K562 (cell line): Measurements from ENCODE around the gene TMEM167B. TPM values are rescaled to one million over a fixed set of nuclear protein-coding genes. Genes with fewer than 3 reads are reported as not detected.
A peak's percentile ranks its signal among the peaks of the same experiment; 100 is the strongest.

ENCODE experiments used
- ATAC-seq: fragments of 200-7000 bp; cut with Tn5 transposase; 3 replicates; pipeline ENCODE4 v1.9.1; 2020; ENCODE audit warnings: moderate library complexity
- BruUV-seq: library from RNA; stranded (reverse); fragments of 400-500 nt; replicated peaks from 2 replicates; lab custom pipeline; 2021; lab: Mats Ljungman, UMichigan
- CTCF ChIA-PET: fragments of 300-600 bp; formaldehyde crosslinking; extraction: SDS; loops from one replicate; lab custom pipeline; 2021; ENCODE audit warnings: low intra/inter-chr PET ratio; lab: Yijun Ruan, JAX
- POLR2A ChIA-PET: fragments of 300-600, 350-650 bp; sonication (Branson Sonifier 250); formaldehyde crosslinking; extraction: SDS; loops from one replicate; lab custom pipeline; 2021; ENCODE audit warnings: antibody characterized with exemption, inconsistent platforms; lab: Yijun Ruan, JAX
- DNase-seq, 4 experiments: peaks; one replicate each; pipeline versions ENCODE4 v3.0.0 to v3.0.0-alpha.2; 2011 to 2018; ENCODE audit warnings: low spot score in 3 of 4, mixed read lengths in 3 of 4; ENCODE audit errors: extremely low read depth in 1 of 4
- FAIRE-seq: peaks from 2 replicates; lab custom pipeline; 2011; peaks lifted over from hg19 to GRCh38; lab: Jason Lieb, UNC
- H2AFZ ChIP-seq: 2 replicates; pipeline ENCODE4 v1.6.0; 2011; ENCODE audit warnings: low read depth, low read length, control low read depth, inconsistent platforms
- H3K27ac ChIP-seq: fragments of 200-600 bp; 3 replicates; pipeline ENCODE4 v1.8.0; 2011; ENCODE audit warnings: low read depth, mild to moderate bottlenecking, control low read depth, inconsistent platforms, low read length, moderate library complexity, mixed read lengths; ENCODE audit errors: extremely low read depth
- H3K27me3 ChIP-seq, 2 experiments: fragments of 300-600 bp in 1 of 2; 2 replicates in 1 of 2; 3 replicates in 1 of 2; pipeline versions ENCODE4 v1.6.0 to v1.8.0; 2011; ENCODE audit warnings: inconsistent platforms in 2 of 2, low read length in 2 of 2, mild to moderate bottlenecking in 1 of 2, mixed read lengths in 1 of 2, moderate library complexity in 1 of 2; ENCODE audit not compliant: control insufficient read depth in 2 of 2, insufficient read depth in 2 of 2
- H3K36me3 ChIP-seq: fragments of 300-600 bp; 3 replicates; pipeline ENCODE4 v1.8.0; 2011; ENCODE audit warnings: mild to moderate bottlenecking, low read length, inconsistent platforms; ENCODE audit not compliant: control insufficient read depth, insufficient read depth
- H3K4me1 ChIP-seq, 2 experiments: fragments of 200-600 bp in 1 of 2; replicated peaks in 1 of 2; 2 replicates in 1 of 2; 3 replicates in 1 of 2; pipeline versions ENCODE4 v1.5.1 to v1.8.0; 2011; ENCODE audit warnings: inconsistent platforms in 2 of 2, low read length in 2 of 2, mild to moderate bottlenecking in 1 of 2, mixed read lengths in 1 of 2, moderate library complexity in 1 of 2; ENCODE audit not compliant: control insufficient read depth in 2 of 2, insufficient read depth in 2 of 2
- H3K4me2 ChIP-seq: 2 replicates; pipeline ENCODE4 v1.6.1; 2011; ENCODE audit warnings: low read length, control low read depth, inconsistent platforms, mixed read lengths; ENCODE audit not compliant: insufficient read depth
- H3K4me3 ChIP-seq: fragments of 200-600 bp; sonication (generic), shearing (Covaris generic); 2 replicates; pipeline ENCODE4 v1.5.1; 2016; ENCODE audit warnings: control low read depth, inconsistent platforms
- H3K79me2 ChIP-seq: fragments of 200-600 bp; 3 replicates; pipeline ENCODE4 v1.8.0; 2011; ENCODE audit warnings: low read length, inconsistent platforms; ENCODE audit not compliant: control insufficient read depth, insufficient read depth
- H3K9ac ChIP-seq, 2 experiments: 2 replicates each; pipeline versions ENCODE4 v1.6.0 to v1.6.1; 2011; ENCODE audit warnings: low read depth in 2 of 2, low read length in 2 of 2, control low read depth in 1 of 2, inconsistent platforms in 1 of 2, mild to moderate bottlenecking in 1 of 2, mixed read lengths in 1 of 2; ENCODE audit not compliant: insufficient read depth in 1 of 2
- H3K9me1 ChIP-seq: one replicate; pipeline ENCODE4 v1.6.0; 2011; ENCODE audit warnings: inconsistent platforms, mild to moderate bottlenecking, low read length, moderate library complexity; ENCODE audit not compliant: control insufficient read depth, insufficient read depth
- H3K9me3 ChIP-seq: replicated peaks from 2 replicates; pipeline ENCODE4 v1.5.1; 2011; ENCODE audit warnings: low read depth, low read length, inconsistent platforms; ENCODE audit not compliant: control insufficient read depth, insufficient read depth
- H4K20me1 ChIP-seq: replicated peaks from 2 replicates; pipeline ENCODE4 v1.6.1; 2011; ENCODE audit warnings: low read length, inconsistent platforms, mixed read lengths; ENCODE audit not compliant: control insufficient read depth, insufficient read depth
- RFX1 ChIP-seq: fragments of 450-650 bp; IDR thresholded peaks from 2 replicates; pipeline ENCODE4 v1.6.1; 2016; ENCODE audit warnings: mild to moderate bottlenecking, moderate library complexity
- ZBTB33 ChIP-seq: sonication (generic); formaldehyde crosslinking; IDR thresholded peaks from 2 replicates; pipeline ENCODE4 v1.8.1; 2023; ENCODE audit warnings: mild to moderate bottlenecking, missing genetic modification reagents
- ZNF644 ChIP-seq: fragments of 200-800 bp; sonication (Bioruptor generic); IDR thresholded peaks from 2 replicates; pipeline ENCODE4 v1.6.1; 2016; ENCODE audit warnings: low read depth, missing genetic modification characterization, missing compliant biosample characterization
- WGBS: fragments of 100-300 bp; shearing (Covaris generic); methylation state at CpG from one replicate; pipeline ENCODE4 v1.1.6; 2016; ENCODE audit warnings: low coverage, mixed read lengths; ENCODE audit not compliant: insufficient coverage; ENCODE audit errors: missing lambda C conversion rate; 5-methylcytosine and 5-hydroxymethylcytosine counted together
- in situ Hi-C: fragments of 300-500 bp; cut with MboI; formaldehyde crosslinking; loops from 4 replicates; pipeline ENCODE4 v1.15.0; 2018; ENCODE audit warnings: inconsistent platforms, mixed read lengths
- intact Hi-C: fragments of 100-400 bp; cut with micrococcal nuclease; formaldehyde crosslinking; loops from 2 replicates; pipeline ENCODE4 v1.14.2; 2022
- polyA plus RNA-seq, 8 experiments: library from polyadenylated mRNA; depleted of rRNA in 4 of 8; stranded (reverse) in 5 of 8; unstranded in 3 of 8; fragments of >200 nt; fragmentation: Nextera tagmentation in 2 of 8; fragmentation: Illumina TruSeq in 1 of 8; extraction: Ambion mirVana in 2 of 8; extraction: Trizol in 1 of 8; gene quantifications; 2 replicates each; pipeline versions ENCODE4 v1.2.1 to v1.2.3, GENCODE V29; 2011 to 2014; ENCODE audit warnings: inconsistent platforms in 1 of 8, missing spikeins in 1 of 8
- total RNA-seq, 7 experiments: library from RNA; depleted of rRNA in 6 of 7; stranded (reverse); fragments of >200 nt in 6 of 7; fragmentation: Illumina TruSeq in 2 of 7; extraction: Trizol in 2 of 7; gene quantifications; 2 replicates each; pipeline versions ENCODE4 v1.2.1 to v1.2.3, GENCODE V29; 2011 to 2021; ENCODE audit warnings: low replicate concordance in 1 of 7

Gene TMEM167B
- total and polyA plus RNA-seq, 9 of the 15 experiments (the other 6 are each of a cell fraction or from before 2014, with no cell fraction given) = 17.2 to 36.4 (median 32.2) TPM

GRCh38 chr1:109113590-109114341 is 23.2 kb downstream of the TMEM167B start, which contains the start of gene ELAPOR1:
TSS of gene ELAPOR1 (plus strand) at chr1:109114115. CDS start at chr1:109114184, 69 bp downstream.
- POLR2A ChIA-PET = interaction anchor here (0.8 to 5.8 kb wide), 3 partner anchors 9 to 16 kb away, joined by 3 to 65 read pairs (median 4); no protein-coding TSS in a partner anchor
- WGBS = 71% methylated on average over 46 of the region's 56 CpGs
- peak; percentile 70 for TF ChIP-seq ZBTB33
- TF ChIP-seq RFX1 = peak; percentile 43; the same call in 1 of the 2 replicates
- no peak for TF ChIP-seq ZNF644 (tag)
- Histone ChIP-seq H3K9me3 (no peaks in the 10 kb centered on the region), H3K9me1 (no peaks in the 10 kb centered on the region), H4K20me1 (no peaks in the 10 kb centered on the region; the same call in 1 of the 2 replicates), H3K4me2 (peak within 1 kb of the TSS; percentile 71), H3K9ac (peak within 1 kb of the TSS in 1 of 2 experiments; percentile 80; a peak in 1 of 4 replicates), H3K4me1 (peaks cover 10 to 20% of the 10 kb centered on the region in 2 experiments; a peak in 4 of 5 replicates), H3K79me2 (no peaks in the 10 kb centered on the region), H3K4me3 (no peak within 1 kb of the TSS), H3K27me3 (peaks cover 0 to 6% of the 10 kb centered on the region in 2 experiments; a peak in 1 of 5 replicates), H3K36me3 (no peaks in the 10 kb centered on the region), H2AFZ (peak within 1 kb of the TSS; percentile 84; the same call in 1 of the 2 replicates), H3K27ac (no peak within 1 kb of the TSS)
- no peak for FAIRE-seq
- no peak for ATAC-seq
- no TSS peak for BruUV-seq
- in situ Hi-C loops = loop anchor here (5.0 kb wide), 1 partner anchor 286 kb away; no protein-coding TSS in a partner anchor
- CTCF ChIA-PET = interaction anchor here (0.6 kb wide), 1 partner anchor 215 kb away, joined by 3 read pairs; no protein-coding TSS in a partner anchor
- intact Hi-C loops = loop anchor here (2.0 to 10.0 kb wide), 8 partner anchors 71 to 1329 kb away; partner anchors contain the start of genes CLCC1, GPR61 and WDR47
- no peak for DNase-seq
